NB4 (cell line): ENCODE data around the gene ACKR3.

Source experiments
- MAX ChIP-seq: IDR thresholded peaks from 2 replicates; pipeline ENCODE4 v1.6.1; 2011; ENCODE audit warnings: low read depth, low read length
- MYC ChIP-seq: IDR thresholded peaks from 2 replicates; pipeline ENCODE4 v1.6.1; 2011; ENCODE audit warnings: low read depth, low read length
- POLR2A ChIP-seq: IDR thresholded peaks from 2 replicates; pipeline ENCODE4 v1.6.1; 2011; ENCODE audit warnings: mild to moderate bottlenecking; ENCODE audit not compliant: insufficient read length; ENCODE audit errors: extremely low read depth
- TF ChIP-seq, protein P1 (sequence below): IDR thresholded peaks from one replicate; pipeline ENCODE4 v1.5.1; 2012; ENCODE audit warnings: low read depth, low read length

- no peak for TF ChIP-seq POLR2A
- no peak for TF ChIP-seq MYC
- TF ChIP-seq, protein P1, sequence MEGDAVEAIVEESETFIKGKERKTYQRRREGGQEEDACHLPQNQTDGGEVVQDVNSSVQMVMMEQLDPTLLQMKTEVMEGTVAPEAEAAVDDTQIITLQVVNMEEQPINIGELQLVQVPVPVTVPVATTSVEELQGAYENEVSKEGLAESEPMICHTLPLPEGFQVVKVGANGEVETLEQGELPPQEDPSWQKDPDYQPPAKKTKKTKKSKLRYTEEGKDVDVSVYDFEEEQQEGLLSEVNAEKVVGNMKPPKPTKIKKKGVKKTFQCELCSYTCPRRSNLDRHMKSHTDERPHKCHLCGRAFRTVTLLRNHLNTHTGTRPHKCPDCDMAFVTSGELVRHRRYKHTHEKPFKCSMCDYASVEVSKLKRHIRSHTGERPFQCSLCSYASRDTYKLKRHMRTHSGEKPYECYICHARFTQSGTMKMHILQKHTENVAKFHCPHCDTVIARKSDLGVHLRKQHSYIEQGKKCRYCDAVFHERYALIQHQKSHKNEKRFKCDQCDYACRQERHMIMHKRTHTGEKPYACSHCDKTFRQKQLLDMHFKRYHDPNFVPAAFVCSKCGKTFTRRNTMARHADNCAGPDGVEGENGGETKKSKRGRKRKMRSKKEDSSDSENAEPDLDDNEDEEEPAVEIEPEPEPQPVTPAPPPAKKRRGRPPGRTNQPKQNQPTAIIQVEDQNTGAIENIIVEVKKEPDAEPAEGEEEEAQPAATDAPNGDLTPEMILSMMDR, result no peak
- no peak for TF ChIP-seq MAX
These were observed 47.0 kb downstream of the ACKR3 start for GRCh38 chr2:236616624-236617023.
